Smooth muscle cell (in vitro differentiated cells): ENCODE measurements around the gene SCUBE1. TPM values are rescaled to one million over a fixed set of nuclear protein-coding genes. Genes with fewer than 3 reads are reported as not detected.

Source experiments
- DNase-seq: peaks from one replicate; lab custom pipeline; 2025; ENCODE audit not compliant: unreplicated experiment; lab: John Stamatoyannopoulos, UW
- H2AFZ ChIP-seq: fragments of 200-600 bp; sonication (generic); 2 replicates; pipeline ENCODE4 v1.6.0; 2016; ENCODE audit warnings: antibody characterized with exemption, low read depth, mild to moderate bottlenecking
- H3F3A ChIP-seq: fragments of 200-600 bp; sonication (generic); 2 replicates; pipeline ENCODE4 v1.6.0; 2017; ENCODE audit warnings: antibody characterized with exemption, low read depth
- H3K27ac ChIP-seq: fragments of 200-600 bp; sonication (generic); 2 replicates; pipeline ENCODE4 v1.5.1; 2016; ENCODE audit warnings: low read depth, mild to moderate bottlenecking
- H3K27me3 ChIP-seq: fragments of 200-600 bp; sonication (generic); 2 replicates; pipeline ENCODE4 v1.6.1; 2016; ENCODE audit warnings: low read depth, mild to moderate bottlenecking
- H3K36me3 ChIP-seq: fragments of 200-600 bp; sonication (generic); 2 replicates; pipeline ENCODE4 v1.5.1; 2016; ENCODE audit warnings: low read depth
- H3K4me1 ChIP-seq: fragments of 200-600 bp; sonication (generic); 2 replicates; pipeline ENCODE4 v1.5.1; 2016; ENCODE audit warnings: low read depth
- H3K4me2 ChIP-seq: fragments of 200-600 bp; sonication (generic); 2 replicates; pipeline ENCODE4 v1.6.0; 2016; ENCODE audit warnings: mild to moderate bottlenecking
- H3K4me3 ChIP-seq: fragments of 200-600 bp; sonication (generic); 2 replicates; pipeline ENCODE4 v1.5.1; 2016; ENCODE audit warnings: mild to moderate bottlenecking
- H3K79me2 ChIP-seq: fragments of 200-600 bp; sonication (generic); 2 replicates; pipeline ENCODE4 v1.6.0; 2016; ENCODE audit warnings: low read depth, mild to moderate bottlenecking
- H3K9ac ChIP-seq: fragments of 200-600 bp; sonication (generic); 2 replicates; pipeline ENCODE4 v1.6.0; 2016; ENCODE audit warnings: low read depth
- H3K9me3 ChIP-seq: fragments of 200-600 bp; sonication (generic); replicated peaks from 2 replicates; pipeline ENCODE4 v1.5.1; 2016; ENCODE audit warnings: low read depth
- H4K20me1 ChIP-seq: fragments of 200-600 bp; sonication (generic); 2 replicates; pipeline ENCODE4 v1.6.0; 2016; ENCODE audit warnings: low read depth
- CTCF ChIP-seq: fragments of 200-600 bp; sonication (generic); IDR thresholded peaks from 2 replicates; pipeline ENCODE4 v1.5.1; 2017; ENCODE audit warnings: borderline replicate concordance, mild to moderate bottlenecking, antibody characterized with exemption; ENCODE audit not compliant: insufficient read depth, poor library complexity, severe bottlenecking
- WGBS: methylation state at CpG from one replicate; pipeline ENCODE4 v1.1.7; 2016; ENCODE audit warnings: low lambda C conversion rate; 5-methylcytosine and 5-hydroxymethylcytosine counted together
- polyA plus RNA-seq: library from polyadenylated mRNA; unstranded; fragments of >200 nt; fragmentation: Nextera tagmentation; extraction: Ambion mirVana; gene quantifications from 2 replicates; pipeline ENCODE4 v1.2.1, GENCODE V29; 2016
- total RNA-seq: library from RNA; depleted of rRNA; stranded (reverse); fragments of >200 nt; gene quantifications from 2 replicates; pipeline ENCODE4 v1.2.3, GENCODE V29; 2014

The SCUBE1 gene
- total and polyA plus RNA-seq, 2 experiments from 2014 or later = 13.4 to 16.3 TPM

GRCh38 chr22:43343670-43344519 is 723 bp upstream of the SCUBE1 start:
- 19% methylated on average over 45 of the region's 65 CpGs for WGBS
- no peak for DNase-seq
- no peaks in the 10 kb centered on the region for H4K20me1 ChIP-seq
- H3K4me2 ChIP-seq = peak overlapping the region; percentile 83
- no peaks in the 10 kb centered on the region for H3K79me2 ChIP-seq
- no peak overlapping the region for H3K9ac ChIP-seq
- no peaks in the 10 kb centered on the region for H3F3A ChIP-seq
- H2AFZ ChIP-seq = peak overlapping the region; percentile 69
- H3K36me3 ChIP-seq = no peaks in the 10 kb centered on the region
- no peaks in the 10 kb centered on the region for H3K9me3 ChIP-seq
- peak overlapping the region; percentile 26 for H3K4me3 ChIP-seq
- no peak for TF ChIP-seq CTCF
- H3K4me1 ChIP-seq = peaks cover 12% of the 10 kb centered on the region
- peaks cover 34% of the 10 kb centered on the region for H3K27me3 ChIP-seq
- no peak overlapping the region for H3K27ac ChIP-seq

- no peaks in the 10 kb centered on the region for H4K20me1 ChIP-seq
- H3K9ac ChIP-seq = no peak overlapping the region
- H3K4me1 ChIP-seq = peaks cover 12% of the 10 kb centered on the region
- H3K36me3 ChIP-seq = no peaks in the 10 kb centered on the region
- H3K27ac ChIP-seq = no peak overlapping the region
- H3K4me3 ChIP-seq = peak overlapping the region; percentile 46
- peak overlapping the region; percentile 83 for H3K4me2 ChIP-seq
- no peaks in the 10 kb centered on the region for H3K79me2 ChIP-seq
- H3F3A ChIP-seq = no peaks in the 10 kb centered on the region
- H2AFZ ChIP-seq = peak overlapping the region; percentile 54
- DNase-seq = no peak
- H3K9me3 ChIP-seq = no peaks in the 10 kb centered on the region
- WGBS = 5% methylated on average over 23 of the region's 99 CpGs
- no peak for TF ChIP-seq CTCF
- H3K27me3 ChIP-seq = peaks cover 34% of the 10 kb centered on the region
These were observed 568 bp downstream of the SCUBE1 start for GRCh38 chr22:43342347-43343261.

- H3K4me2 ChIP-seq = no peak overlapping the region
- no peak overlapping the region for H3K9ac ChIP-seq
- no peaks in the 10 kb centered on the region for H3F3A ChIP-seq
- peaks cover 12% of the 10 kb centered on the region for H3K4me1 ChIP-seq
- no peaks in the 10 kb centered on the region for H4K20me1 ChIP-seq
- DNase-seq = no peak
- H3K27me3 ChIP-seq = peaks cover 34% of the 10 kb centered on the region
- H3K36me3 ChIP-seq = no peaks in the 10 kb centered on the region
- H3K4me3 ChIP-seq = no peak overlapping the region
- 65% methylated on average over 7 of the region's 7 CpGs for WGBS
- no peaks in the 10 kb centered on the region for H3K79me2 ChIP-seq
- no peak overlapping the region for H2AFZ ChIP-seq
- H3K27ac ChIP-seq = no peak overlapping the region
- no peaks in the 10 kb centered on the region for H3K9me3 ChIP-seq
- no peak for TF ChIP-seq CTCF
These were observed 1.6 kb downstream of the SCUBE1 start for GRCh38 chr22:43341565-43341964.
